ENCODE results near the gene TCAP.

GRCh38 chr17:39652587-39653315, 12.4 kb upstream of the TCAP start:
- TF ChIP-seq, protein P1, sequence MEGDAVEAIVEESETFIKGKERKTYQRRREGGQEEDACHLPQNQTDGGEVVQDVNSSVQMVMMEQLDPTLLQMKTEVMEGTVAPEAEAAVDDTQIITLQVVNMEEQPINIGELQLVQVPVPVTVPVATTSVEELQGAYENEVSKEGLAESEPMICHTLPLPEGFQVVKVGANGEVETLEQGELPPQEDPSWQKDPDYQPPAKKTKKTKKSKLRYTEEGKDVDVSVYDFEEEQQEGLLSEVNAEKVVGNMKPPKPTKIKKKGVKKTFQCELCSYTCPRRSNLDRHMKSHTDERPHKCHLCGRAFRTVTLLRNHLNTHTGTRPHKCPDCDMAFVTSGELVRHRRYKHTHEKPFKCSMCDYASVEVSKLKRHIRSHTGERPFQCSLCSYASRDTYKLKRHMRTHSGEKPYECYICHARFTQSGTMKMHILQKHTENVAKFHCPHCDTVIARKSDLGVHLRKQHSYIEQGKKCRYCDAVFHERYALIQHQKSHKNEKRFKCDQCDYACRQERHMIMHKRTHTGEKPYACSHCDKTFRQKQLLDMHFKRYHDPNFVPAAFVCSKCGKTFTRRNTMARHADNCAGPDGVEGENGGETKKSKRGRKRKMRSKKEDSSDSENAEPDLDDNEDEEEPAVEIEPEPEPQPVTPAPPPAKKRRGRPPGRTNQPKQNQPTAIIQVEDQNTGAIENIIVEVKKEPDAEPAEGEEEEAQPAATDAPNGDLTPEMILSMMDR (IDR thresholded peaks at IDR 0.05; ENCODE audit: low read length), result no peak
- no peak for TF ChIP-seq EZH2 (IDR thresholded peaks at IDR 0.05; ENCODE audit: borderline replicate concordance, low read length)

All from OCI-LY1 (cell line).